ENCODE data around the gene SCLT1.
"Not testable (repeated sequence)": the region's sequence is repeated elsewhere in the genome, so short reads cannot be mapped to it uniquely, and the experiment has no call there.

Gene SCLT1

GRCh38 chr4:129077326-129077725 is 16.0 kb downstream of the SCLT1 start:
- no peak for DNase-seq (ENCODE audit: low read depth)
- no peak for TF ChIP-seq CTCF (IDR thresholded peaks at IDR 0.05; ENCODE audit: control insufficient read depth, extremely low read depth, insufficient read depth)
- no peak overlapping the region for H3K4me3 ChIP-seq (ENCODE audit: low read depth, low read length)

GRCh38 chr4:129069537-129069936 is 23.8 kb downstream of the SCLT1 start:
- not testable (repeated sequence) for H3K4me3 ChIP-seq (ENCODE audit: low read depth, low read length); DNase-seq (ENCODE audit: low read depth)

- TF ChIP-seq CTCF (IDR thresholded peaks at IDR 0.05; ENCODE audit: control insufficient read depth, extremely low read depth, insufficient read depth) = no peak
- no peak overlapping the region for H3K4me3 ChIP-seq (ENCODE audit: low read depth, low read length)
- no peak for DNase-seq (ENCODE audit: low read depth)
Measured at GRCh38 chr4:129064717-129065116, 28.6 kb downstream of the SCLT1 start.

GRCh38 chr4:129063640-129064039 is 29.7 kb downstream of the SCLT1 start:
- no peak overlapping the region for H3K4me3 ChIP-seq (ENCODE audit: low read depth, low read length)
- no peak for TF ChIP-seq CTCF (IDR thresholded peaks at IDR 0.05; ENCODE audit: control insufficient read depth, extremely low read depth, insufficient read depth)
- no peak for DNase-seq (ENCODE audit: low read depth)

- TF ChIP-seq CTCF (IDR thresholded peaks at IDR 0.05; ENCODE audit: control insufficient read depth, extremely low read depth, insufficient read depth) = no peak
- no peak overlapping the region for H3K4me3 ChIP-seq (ENCODE audit: low read depth, low read length)
- no peak for DNase-seq (ENCODE audit: low read depth)
Measured at GRCh38 chr4:129062580-129062979, 30.8 kb downstream of the SCLT1 start.

GRCh38 chr4:129059028-129059427 is 34.3 kb downstream of the SCLT1 start:
- no peak for TF ChIP-seq CTCF (IDR thresholded peaks at IDR 0.05; ENCODE audit: control insufficient read depth, extremely low read depth, insufficient read depth)
- no peak overlapping the region for H3K4me3 ChIP-seq (ENCODE audit: low read depth, low read length)
- no peak for DNase-seq (ENCODE audit: low read depth)

GRCh38 chr4:129046055-129046959 is 47.0 kb downstream of the SCLT1 start:
- H3K4me3 ChIP-seq (ENCODE audit: low read depth, low read length) = no peak overlapping the region
- no peak for TF ChIP-seq CTCF (IDR thresholded peaks at IDR 0.05; ENCODE audit: control insufficient read depth, extremely low read depth, insufficient read depth)
- no peak for DNase-seq (ENCODE audit: low read depth)

Data from LNCaP clone FGC (cell line).